Limb (tissue), 2 donors: ENCODE measurements around the gene CCNK.

ENCODE experiments used
- DNase-seq, 2 donors: peaks; one replicate each; pipeline ENCODE4 v3.0.0-alpha.2; 2016; ENCODE audit errors: extremely low spot score in 2 of 2

Gene CCNK

DNA sequence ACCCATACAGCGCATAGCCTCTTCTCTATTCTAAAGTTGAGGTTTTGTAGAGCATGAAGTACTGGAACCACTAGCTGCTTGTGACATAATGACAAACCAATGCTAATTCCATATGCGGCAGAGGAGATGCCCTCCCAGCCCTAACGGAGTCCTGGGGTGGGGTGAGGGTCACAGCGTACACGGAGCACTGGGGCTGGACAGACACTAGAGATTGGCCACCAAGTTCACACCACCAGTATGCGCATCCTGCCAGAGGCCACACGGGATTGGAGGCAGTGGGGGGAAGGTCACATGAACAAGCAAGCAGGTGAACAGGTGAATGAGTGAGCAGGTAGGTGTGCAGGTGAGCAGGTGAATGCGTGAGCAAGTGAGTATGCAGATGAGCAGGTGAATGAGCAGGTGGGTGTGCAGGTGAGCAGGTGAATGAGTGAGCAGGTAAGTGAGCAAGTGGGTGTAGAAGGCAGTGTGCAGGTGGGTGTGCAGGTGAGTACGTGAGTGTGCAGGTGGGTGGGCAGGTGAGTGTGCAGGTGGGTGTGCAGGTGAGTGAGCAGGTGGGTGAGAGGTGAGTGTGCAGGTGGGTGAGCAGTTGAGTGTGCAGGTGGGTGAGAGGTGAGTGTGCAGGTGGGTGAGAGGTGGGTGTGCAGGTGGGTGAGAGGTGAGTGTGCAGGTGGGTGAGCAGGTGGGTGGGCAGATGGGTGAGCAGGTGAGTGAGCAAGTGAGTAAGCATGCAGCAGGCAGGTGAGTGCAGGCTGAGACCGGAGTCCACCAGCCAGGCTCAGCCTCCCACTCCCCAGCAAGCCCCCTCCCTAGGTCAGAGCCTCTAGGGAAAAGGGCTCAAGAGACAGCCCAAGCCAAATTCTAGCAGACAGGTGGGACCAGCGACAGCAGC, 70.1 kb downstream of the CCNK start:
- no peak for DNase-seq

DNA sequence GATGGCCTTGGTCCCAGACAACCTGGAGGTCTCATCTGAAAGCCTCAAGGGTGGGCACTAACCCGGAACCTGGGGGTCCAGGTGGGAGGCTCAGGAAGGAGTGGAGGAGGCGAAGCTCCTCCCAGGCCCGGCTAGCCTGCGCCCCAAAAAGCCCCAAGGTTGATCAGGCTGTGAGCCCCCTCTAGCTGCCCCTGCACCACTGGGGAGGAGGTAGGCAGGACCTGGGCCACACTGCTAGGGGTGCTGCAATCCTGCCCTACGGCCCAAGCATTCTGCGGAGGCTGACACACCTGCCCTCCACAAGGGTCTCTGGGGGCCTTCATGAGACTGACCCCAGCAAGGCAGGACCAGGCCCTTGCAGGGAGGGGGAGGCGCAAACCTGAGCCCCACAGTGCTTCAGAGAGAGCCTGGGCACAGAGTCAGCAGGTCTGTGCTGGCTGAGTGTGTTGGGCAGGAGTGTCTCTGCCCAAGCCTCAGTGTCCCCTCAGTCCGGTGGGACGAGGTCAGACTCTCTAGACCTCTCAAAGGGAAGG, 70.9 kb downstream of the CCNK start:
- no peak for DNase-seq

DNA sequence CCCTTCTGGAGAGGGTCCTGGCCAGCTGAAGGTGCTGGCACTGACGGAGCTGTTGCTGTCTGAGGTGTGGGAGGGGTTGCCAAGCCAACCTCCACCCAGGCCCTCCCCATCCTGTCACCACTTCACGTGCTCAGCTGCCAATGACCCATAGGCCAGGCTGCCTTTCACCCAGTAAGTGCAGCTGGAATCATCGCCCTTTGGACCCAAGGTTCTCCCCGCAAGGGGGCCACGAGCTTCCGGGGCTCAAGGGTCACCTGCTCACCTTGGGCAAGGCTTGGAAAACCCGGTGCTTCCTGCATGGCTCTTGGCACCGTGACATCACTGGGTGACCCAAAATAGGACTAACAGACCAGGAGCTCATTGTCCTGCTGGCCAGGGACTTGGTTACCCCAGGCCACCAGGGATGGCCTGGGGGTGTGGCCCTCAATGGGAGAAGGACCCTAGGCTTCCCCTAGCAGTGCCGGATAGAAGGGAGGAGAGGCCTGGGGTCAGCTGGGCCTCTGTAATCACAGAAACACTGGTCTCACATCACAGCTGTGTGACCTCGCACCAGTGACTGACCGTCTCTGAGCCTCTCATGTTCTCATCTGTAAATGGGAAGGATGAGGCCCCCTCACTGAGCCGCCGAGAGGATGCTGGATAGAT, 71.5 kb downstream of the CCNK start:
- DNase-seq = no peak

DNA sequence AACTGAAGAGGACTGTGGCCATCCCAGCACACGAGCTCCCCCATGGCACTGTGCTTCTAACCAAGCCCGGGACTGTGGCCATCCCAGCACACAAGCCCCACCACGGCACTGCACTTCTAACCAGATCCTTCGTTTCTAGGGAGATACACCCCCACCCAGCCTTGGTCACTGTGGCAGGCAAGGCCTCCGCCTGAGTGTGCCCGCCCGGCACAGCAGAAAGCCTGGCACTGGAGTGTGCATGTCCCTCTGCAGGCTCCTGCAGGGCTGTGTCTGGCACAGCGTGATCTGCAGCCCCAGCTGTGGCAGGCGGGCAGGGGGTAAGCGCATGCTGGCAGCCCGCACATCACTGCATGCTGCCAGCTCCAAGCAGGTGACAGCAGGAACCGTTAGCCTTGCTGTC, 73.0 kb downstream of the CCNK start:
- no peak for DNase-seq

DNA sequence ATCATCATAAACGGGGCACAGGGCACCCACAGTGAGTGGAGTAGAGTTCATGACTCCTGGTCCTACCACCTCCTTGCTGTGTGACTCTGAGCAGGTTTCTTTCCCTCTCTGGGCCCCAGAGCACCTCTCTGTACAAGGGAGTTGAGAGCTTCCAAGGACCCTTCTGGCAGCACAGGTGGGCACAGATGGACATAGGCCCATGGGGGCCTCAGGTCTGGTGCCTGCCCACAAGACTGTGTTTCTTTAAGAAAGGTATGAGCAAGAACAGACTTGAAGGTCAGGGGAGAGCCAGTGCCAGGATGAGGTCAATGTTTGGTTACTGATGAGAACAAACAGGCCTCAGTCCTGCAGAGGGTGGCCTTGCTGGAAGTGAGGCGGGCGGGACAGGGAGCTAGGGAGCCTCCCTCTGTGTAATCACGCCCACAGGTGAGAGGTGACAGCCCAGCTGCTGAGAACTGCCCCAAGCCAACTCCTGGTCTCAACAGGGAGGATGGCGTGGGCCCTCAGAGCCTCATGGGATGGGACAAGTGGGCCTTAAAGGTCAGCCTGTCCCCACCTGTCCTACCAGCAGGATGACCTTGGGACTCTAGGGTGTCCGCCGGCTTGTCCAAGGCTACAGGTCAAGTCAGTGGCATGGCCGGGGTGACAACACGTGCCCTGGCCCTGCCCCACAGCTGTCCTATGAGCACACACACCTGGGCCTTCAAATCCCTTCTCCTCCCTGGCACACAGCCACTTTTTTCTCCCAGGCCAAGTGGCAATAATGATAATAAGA, 73.7 kb downstream of the CCNK start:
- no peak for DNase-seq

DNA sequence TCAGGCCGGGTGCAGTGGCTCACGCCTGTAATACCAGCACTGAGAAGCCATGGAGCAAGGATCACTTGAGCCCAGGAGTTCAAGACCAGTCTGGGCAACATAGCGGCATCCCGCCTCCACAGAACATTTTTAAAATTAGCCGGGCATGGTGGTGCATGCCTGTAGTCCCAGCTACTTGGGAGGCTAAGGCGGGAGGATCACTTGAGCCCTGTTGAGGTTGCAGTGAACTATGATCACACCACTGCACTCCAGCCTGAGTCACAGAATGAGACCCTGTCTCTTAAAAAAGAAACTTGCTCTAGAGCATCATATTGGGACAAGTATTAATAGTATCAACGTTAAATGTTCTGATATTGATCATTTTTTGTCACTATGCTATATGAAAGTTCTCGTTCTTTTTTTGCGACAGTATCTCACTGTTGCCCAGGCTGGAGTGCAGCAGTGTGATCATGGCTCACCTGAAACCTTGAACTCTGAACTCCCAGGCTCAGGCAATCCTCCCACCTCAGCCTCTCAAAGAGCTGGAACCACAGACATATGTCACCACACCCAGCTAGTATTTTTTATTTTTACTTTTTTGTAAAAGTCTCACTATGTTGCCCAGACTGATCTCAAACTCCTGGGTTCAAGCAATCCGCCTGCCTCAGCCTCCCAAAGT, 75.1 kb downstream of the CCNK start:
- no peak for DNase-seq

DNA sequence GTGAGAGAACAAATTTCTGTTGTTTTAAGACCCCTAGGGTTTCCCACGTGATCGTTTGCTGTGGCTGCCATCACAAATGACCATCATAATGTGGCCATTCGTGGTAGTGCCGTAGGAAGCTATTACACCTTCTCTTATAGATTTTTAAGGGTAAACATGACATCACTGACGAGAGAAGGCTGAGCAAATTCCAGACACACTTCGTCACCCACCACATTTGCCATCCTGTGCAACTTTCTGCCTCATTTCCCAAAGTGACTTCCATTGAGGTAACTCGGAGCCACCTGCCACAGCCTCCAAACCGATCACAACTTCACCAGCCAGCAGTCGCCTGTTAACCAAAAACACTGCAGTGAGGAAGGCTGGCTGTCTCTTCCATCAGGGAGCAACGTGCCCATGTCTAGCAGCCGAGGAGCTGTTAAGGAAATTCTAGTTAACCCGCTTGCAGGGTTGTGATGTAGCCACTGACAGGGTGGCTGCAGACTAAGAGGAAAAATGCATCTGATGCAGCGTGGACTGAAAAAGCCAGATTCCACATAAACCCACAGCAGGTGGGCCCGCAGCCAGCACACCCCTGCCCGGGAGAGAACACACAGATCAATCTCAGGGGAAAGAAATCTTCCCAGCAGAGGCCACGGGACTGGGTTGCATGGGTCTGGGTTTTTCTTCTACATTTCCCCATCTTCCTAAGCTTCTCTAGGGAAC, 78.2 kb downstream of the CCNK start:
- no peak for DNase-seq

DNA sequence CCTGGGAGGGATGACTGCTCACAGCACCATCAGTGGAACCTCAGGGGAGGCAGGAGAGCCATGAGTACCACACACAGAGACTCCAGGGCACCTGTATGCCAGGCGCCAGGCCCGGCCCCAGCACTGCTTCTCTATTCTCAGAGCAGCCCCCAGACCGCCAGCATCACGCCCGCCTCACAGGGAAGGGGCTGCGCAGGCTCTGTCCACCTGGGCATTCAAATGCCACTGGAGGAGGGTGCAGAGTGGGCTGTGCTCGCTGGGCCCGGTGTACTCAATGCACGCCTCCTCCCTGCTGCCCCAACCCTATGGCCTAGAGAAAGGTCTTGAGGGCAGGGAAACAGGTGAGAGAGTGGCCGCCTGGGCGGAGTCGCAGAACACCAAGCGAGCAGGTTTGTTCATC, 79.2 kb downstream of the CCNK start:
- DNase-seq = no peak

DNA sequence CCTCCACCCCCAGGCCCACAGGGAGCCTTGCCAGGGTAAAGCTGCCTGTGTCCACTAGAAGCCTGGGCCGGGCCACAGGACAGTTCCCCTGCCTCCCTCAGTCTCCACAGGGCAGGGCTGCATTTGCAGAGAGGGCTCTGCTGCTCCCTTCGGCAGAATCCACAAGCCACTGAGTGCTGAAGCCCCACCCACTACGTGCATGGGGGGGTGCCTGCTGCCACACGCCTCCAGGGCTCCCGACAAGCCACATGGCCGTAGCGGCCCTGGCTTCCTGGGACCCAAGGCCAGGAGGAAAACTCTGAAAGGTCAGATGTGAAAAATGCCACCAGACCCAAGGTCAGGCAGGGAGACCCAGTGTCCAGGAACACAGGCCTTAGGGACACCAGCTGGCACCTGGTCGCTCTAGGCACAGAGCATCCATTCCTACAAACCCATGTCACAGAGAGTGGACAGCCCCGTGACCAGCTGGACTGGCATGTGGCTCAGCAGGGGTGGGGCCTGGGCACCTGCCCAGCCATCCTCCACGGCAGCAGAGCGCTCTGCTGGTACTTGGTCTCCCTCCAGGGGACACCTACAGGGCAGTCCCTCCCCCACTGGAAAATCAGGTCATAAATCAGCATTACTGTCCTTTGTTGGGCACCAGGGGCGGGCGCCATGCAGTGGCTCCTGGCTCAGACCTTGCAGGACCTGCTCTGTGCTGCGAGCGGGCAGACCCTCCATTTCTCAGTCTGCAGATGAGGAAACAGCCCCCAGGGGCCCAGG, 79.9 kb downstream of the CCNK start:
- no peak for DNase-seq

DNA sequence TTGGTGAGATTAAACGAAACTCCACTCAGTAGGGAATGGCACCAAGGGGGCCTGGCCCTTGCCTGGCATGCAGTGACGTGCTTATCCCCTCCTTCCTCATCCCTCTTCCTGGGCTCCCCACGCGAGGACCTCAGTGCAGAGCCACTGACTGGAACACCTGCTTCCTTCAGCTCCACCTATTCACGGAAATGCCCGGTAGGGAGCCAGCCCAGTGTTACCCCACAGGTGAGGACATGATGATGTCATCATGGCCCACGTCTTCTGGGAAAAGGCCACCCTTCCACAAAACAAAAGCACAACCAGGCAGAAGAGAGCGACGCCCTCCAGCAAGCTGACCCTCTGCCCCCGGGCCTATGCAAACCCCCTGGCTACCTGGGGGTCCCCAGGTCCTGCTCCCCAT, 80.7 kb downstream of the CCNK start:
- no peak for DNase-seq
